HepG2 (cell line): ENCODE data around the gene ZNRF3. TPM values are rescaled to one million over a fixed set of nuclear protein-coding genes. Genes with fewer than 3 reads are reported as not detected.

Experiments
- ATAC-seq: fragments of 200-7000 bp; cut with Tn5 transposase; 3 replicates; pipeline ENCODE4 v1.9.1; 2020; ENCODE audit warnings: mild to moderate bottlenecking, moderate library complexity
- BruUV-seq: library from RNA; stranded (reverse); fragments of 400-500 nt; replicated peaks from 2 replicates; lab custom pipeline; 2021; lab: Mats Ljungman, UMichigan
- CTCF ChIA-PET: fragments of 300-600 bp; formaldehyde crosslinking; extraction: SDS; loops from one replicate; lab custom pipeline; 2021; ENCODE audit warnings: low total read pairs, inconsistent platforms, low intra/inter-chr PET ratio; lab: Yijun Ruan, JAX
- POLR2A ChIA-PET: fragments of 350-600 bp; sonication (Branson Sonifier 250); formaldehyde crosslinking; loops from one replicate; lab custom pipeline; 2020; ENCODE audit warnings: antibody characterized with exemption, inconsistent platforms; lab: Yijun Ruan, JAX
- DNase-seq: peaks from one replicate; pipeline ENCODE4 v3.0.0-alpha.2; 2015; ENCODE audit warnings: low spot score
- FAIRE-seq: peaks from 3 replicates; lab custom pipeline; 2011; peaks lifted over from hg19 to GRCh38; lab: Jason Lieb, UNC
- H2AFZ ChIP-seq: one replicate; pipeline ENCODE4 v1.6.1; 2011; ENCODE audit warnings: low read length, inconsistent platforms
- H3K27ac ChIP-seq: fragments of 300-600 bp; 3 replicates; pipeline ENCODE4 v1.8.0; 2011; ENCODE audit warnings: mixed run types, mild to moderate bottlenecking, mixed read lengths, low read length, inconsistent platforms; ENCODE audit not compliant: insufficient read depth; ENCODE audit errors: extremely low read length
- H3K27me3 ChIP-seq, 2 experiments: fragments of 200-600 bp in 1 of 2; 2 replicates in 1 of 2; 3 replicates in 1 of 2; pipeline versions ENCODE4 v1.6.0 to v1.8.0; 2011; ENCODE audit warnings: low read length in 2 of 2, mild to moderate bottlenecking in 2 of 2, moderate library complexity in 2 of 2, inconsistent platforms in 1 of 2; ENCODE audit not compliant: insufficient read depth in 2 of 2, control insufficient read depth in 1 of 2
- H3K36me3 ChIP-seq, 2 experiments: fragments of 200-600 bp in 1 of 2; replicated peaks in 1 of 2; 2 replicates in 1 of 2; 3 replicates in 1 of 2; pipeline versions ENCODE4 v1.5.1 to v1.8.0; 2011; ENCODE audit warnings: low read length in 2 of 2, inconsistent platforms in 1 of 2; ENCODE audit not compliant: insufficient read depth in 2 of 2, control insufficient read depth in 1 of 2
- H3K4me1 ChIP-seq: 2 replicates; pipeline ENCODE4 v1.5.1; 2012; ENCODE audit warnings: low read length, inconsistent platforms; ENCODE audit not compliant: insufficient read depth
- H3K4me2 ChIP-seq: 2 replicates; pipeline ENCODE4 v1.6.0; 2011; ENCODE audit warnings: low read depth, low read length, inconsistent platforms
- H3K4me3 ChIP-seq, 3 experiments: fragments of 200-600 bp in 1 of 3; sonication (generic), shearing (Covaris generic) in 1 of 3; replicated peaks in 1 of 3; 2 replicates each; pipeline ENCODE4 v1.5.1; 2011 to 2016; ENCODE audit warnings: low read length in 3 of 3, inconsistent platforms in 2 of 3, low read depth in 2 of 3, mild to moderate bottlenecking in 2 of 3, control low read depth in 1 of 3, mixed read lengths in 1 of 3; ENCODE audit not compliant: insufficient read depth in 1 of 3
- H3K79me2 ChIP-seq: one replicate; pipeline ENCODE4 v1.6.1; 2011; ENCODE audit warnings: low read length, inconsistent platforms; ENCODE audit not compliant: insufficient read depth
- H3K9ac ChIP-seq: 2 replicates; pipeline ENCODE4 v1.6.0; 2011; ENCODE audit warnings: mild to moderate bottlenecking, low read depth, low read length, inconsistent platforms; ENCODE audit not compliant: insufficient read depth
- H3K9me3 ChIP-seq: 2 replicates; pipeline ENCODE4 v1.5.1; 2012; ENCODE audit warnings: mild to moderate bottlenecking, low read length
- H4K20me1 ChIP-seq: 2 replicates; pipeline ENCODE4 v1.6.0; 2011; ENCODE audit warnings: inconsistent platforms, mild to moderate bottlenecking, low read length, moderate library complexity; ENCODE audit not compliant: insufficient read depth
- ARID3A ChIP-seq: IDR thresholded peaks from 2 replicates; pipeline ENCODE4 v1.6.1; 2012; ENCODE audit warnings: low read depth, low read length, improper control_type of control experiment
- CBX2 ChIP-seq, 2 experiments: fragments of 200-600 bp in 1 of 2; sonication (generic); formaldehyde crosslinking in 1 of 2; IDR thresholded peaks; 2 replicates each; pipeline versions ENCODE4 v1.7.0 to v1.8.1; 2018 to 2022; ENCODE audit warnings: low read depth in 2 of 2, low read length in 1 of 2, mild to moderate bottlenecking in 1 of 2, missing genetic modification reagents in 1 of 2
- FOXA1 ChIP-seq, 2 experiments: fragments of 450-650 bp in 1 of 2; sonication (generic) in 1 of 2; formaldehyde crosslinking in 1 of 2; IDR thresholded peaks; 2 replicates each; pipeline versions ENCODE4 v1.4.0 to v1.6.1; 2016 to 2020; ENCODE audit warnings: missing genetic modification reagents in 1 of 2
- GFI1 ChIP-seq: sonication (generic); formaldehyde crosslinking; IDR thresholded peaks from 2 replicates; pipeline ENCODE4 v1.5.0; 2020; ENCODE audit warnings: missing genetic modification reagents, mild to moderate bottlenecking, borderline replicate concordance
- POLR2A ChIP-seq, 2 experiments: IDR thresholded peaks; 2 replicates each; pipeline ENCODE4 v1.6.1; 2011; ENCODE audit warnings: low read depth in 2 of 2, low read length in 2 of 2, mild to moderate bottlenecking in 1 of 2, moderate library complexity in 1 of 2; ENCODE audit not compliant: insufficient read depth in 1 of 2
- RARA ChIP-seq: IDR thresholded peaks from 2 replicates; pipeline ENCODE4 v1.6.1; 2016; ENCODE audit warnings: missing genetic modification reagents, missing compliant biosample characterization
- RFXAP ChIP-seq: sonication (generic); formaldehyde crosslinking; IDR thresholded peaks from 2 replicates; pipeline ENCODE4 v1.4.0; 2020; ENCODE audit warnings: missing genetic modification reagents, borderline replicate concordance
- SKIL ChIP-seq: sonication (generic); formaldehyde crosslinking; IDR thresholded peaks from 2 replicates; pipeline ENCODE4 v1.8.0; 2022; ENCODE audit warnings: missing genetic modification reagents, mild to moderate bottlenecking, moderate library complexity, borderline replicate concordance
- U2AF2 ChIP-seq: fragments of 200-400 bp; formaldehyde crosslinking; IDR thresholded peaks from 2 replicates; pipeline ENCODE4 v1.6.1; 2017; ENCODE audit warnings: low read depth, mild to moderate bottlenecking, low read length
- ZNF34 ChIP-seq: sonication (generic); formaldehyde crosslinking; IDR thresholded peaks from 2 replicates; pipeline ENCODE4 v1.4.0; 2020; ENCODE audit warnings: mild to moderate bottlenecking, missing genetic modification reagents, borderline replicate concordance
- ZNF513 ChIP-seq: sonication (generic); formaldehyde crosslinking; conservative IDR thresholded peaks from 2 replicates; pipeline ENCODE4 v1.5.0; 2020; ENCODE audit warnings: missing genetic modification reagents
- ZNF576 ChIP-seq: sonication (generic); formaldehyde crosslinking; IDR thresholded peaks from 2 replicates; pipeline ENCODE4 v1.4.0; 2020; ENCODE audit warnings: mild to moderate bottlenecking, missing genetic modification reagents
- ZNF878 ChIP-seq: sonication (generic); formaldehyde crosslinking; IDR thresholded peaks from 2 replicates; pipeline ENCODE4 v1.8.1; 2023; ENCODE audit warnings: mild to moderate bottlenecking, missing genetic modification reagents, moderate library complexity
- WGBS: methylation state at CpG from one replicate; pipeline ENCODE4 v1.1.6; 2017; ENCODE audit warnings: low lambda C conversion rate; 5-methylcytosine and 5-hydroxymethylcytosine counted together
- in situ Hi-C: cut with HindIII; loops from 2 replicates; pipeline ENCODE4 v1.10.0; 2017; ENCODE audit warnings: low pct_unique_long_range_greater_than_20kb; ENCODE audit not compliant: extremely low pct_ligation_motif_present
- intact Hi-C: fragments of 100-400 bp; cut with micrococcal nuclease; formaldehyde crosslinking; loops from one replicate; pipeline ENCODE4 v1.10.0; 2022; ENCODE audit not compliant: unreplicated experiment
- polyA plus RNA-seq, 8 experiments: library from polyadenylated mRNA; depleted of rRNA in 3 of 8; stranded (reverse) in 7 of 8; unstranded in 1 of 8; fragments of >200 nt; fragmentation: Illumina TruSeq in 4 of 8; extraction: Trizol in 4 of 8; gene quantifications; 2 replicates each; pipeline versions ENCODE4 v1.2.1 to v1.2.3, GENCODE V29; 2011 to 2016; ENCODE audit warnings: low read depth in 4 of 8, missing spikeins in 1 of 8, mixed read lengths in 1 of 8; ENCODE audit not compliant: insufficient read depth in 1 of 8
- total RNA-seq, 5 experiments: library from RNA; depleted of rRNA; stranded (reverse); fragments of >200 nt; fragmentation: Illumina TruSeq; extraction: Trizol; gene quantifications; 2 replicates each; pipeline ENCODE4 v1.2.3, GENCODE V29; 2016; ENCODE audit warnings: low read depth in 1 of 5

The ZNRF3 gene
- total and polyA plus RNA-seq, 2 of the 13 experiments (the other 11 are each of a cell fraction or from before 2014, with no cell fraction given) = 20.3 to 36.7 TPM

GRCh38 chr22:29032014-29032475, 148.7 kb downstream of the ZNRF3 start (continued):
- TF ChIP-seq ZNF513 (CRISPR knock-in tag) (no peak), ZNF34 (CRISPR knock-in tag) (no peak), RFXAP (CRISPR knock-in tag) (no peak), ARID3A (0 out of 2 replicates have a peak, but pooled peaks have one; percentile 22)

GRCh38 chr22:29032584-29032983, 149.2 kb downstream of the ZNRF3 start:
- POLR2A ChIA-PET = interaction anchor here (1.0 to 5.0 kb wide), 6 partner anchors 15 to 149 kb away, joined by 3 to 44 read pairs (median 10); partner anchors contain the start of gene ZNRF3
- no peaks in the 10 kb centered on the region for H3K27me3 ChIP-seq
- no peak for ATAC-seq
- intact Hi-C loops = loop anchor here (5.0 kb wide), 1 partner anchor 145 kb away; no protein-coding TSS in a partner anchor
- H3K9me3 ChIP-seq = no peaks in the 10 kb centered on the region
- no peak overlapping the region for H3K9ac ChIP-seq
- CTCF ChIA-PET = no interaction called here
- no TSS peak for BruUV-seq
- no peaks in the 10 kb centered on the region for H4K20me1 ChIP-seq
- no peak overlapping the region for H3K4me3 ChIP-seq
- no peak overlapping the region for H2AFZ ChIP-seq
- TF ChIP-seq ZNF878 (0 out of 2 replicates have a peak, but pooled peaks have one; percentile 31), FOXA1 (IDR thresholded peaks at IDR 0.05) (no peak), FOXA1 (CRISPR knock-in tag; IDR thresholded peaks at IDR 0.05) (0 out of 2 replicates have a peak, but pooled peaks have one; percentile 30), GFI1 (0 out of 2 replicates have a peak, but pooled peaks have one; percentile 34), SKIL (0 out of 2 replicates have a peak, but pooled peaks have one; percentile 2), RARA (0 out of 2 replicates have a peak, but pooled peaks have one; percentile 1), CBX2 (IDR thresholded peaks at IDR 0.05; ENCODE audit: low read depth, low read length) (no peak), CBX2 (CRISPR knock-in tag; IDR thresholded peaks at IDR 0.05; ENCODE audit: low read depth) (no peak), ZNF576 (CRISPR knock-in tag) (no peak), POLR2A (IDR thresholded peaks at IDR 0.05; ENCODE audit: insufficient read depth in 1 of 2, low read depth in 2 of 2, low read length in 2 of 2) (0 out of 4 replicates have a peak, but pooled peaks of 1 of the 2 experiments have one; percentile 6), U2AF2 (no peak)
- H3K79me2 ChIP-seq = peaks cover 78% of the 10 kb centered on the region
- 0 out of 2 replicates have a peak overlapping the region, but pooled peaks have one; percentile 67 for H3K4me2 ChIP-seq
- peak overlapping the region; percentile 88 for H3K27ac ChIP-seq
- H3K4me1 ChIP-seq = peaks cover 98% of the 10 kb centered on the region
- WGBS = 96% methylated on average over 2 of the region's 2 CpGs
- no peak for DNase-seq
- no peak for FAIRE-seq
- in situ Hi-C loops = loop anchor here (5.0 kb wide), 1 partner anchor 115 kb away; no protein-coding TSS in a partner anchor
- H3K36me3 ChIP-seq = peaks cover 15 to 56% of the 10 kb centered on the region in 2 experiments
